Liver (tissue), 9 donors: ENCODE measurements around the gene RHO. TPM values are rescaled to one million over a fixed set of nuclear protein-coding genes. Genes with fewer than 3 reads are reported as not detected.

Experiments used
- DNase-seq: peaks from one replicate; pipeline ENCODE4 v3.0.0-alpha.2; 2017; ENCODE audit warnings: low spot score
- H3K27ac ChIP-seq, 2 donors: one replicate each; pipeline ENCODE4 v1.7.0; 2013; ENCODE audit warnings: inconsistent platforms in 2 of 2, low read length in 2 of 2, control low read depth in 1 of 2, low read depth in 1 of 2, mild to moderate bottlenecking in 1 of 2
- H3K27me3 ChIP-seq, 4 donors: one replicate each; pipeline versions ENCODE4 v1.6.1 to v1.7.0; 2013; ENCODE audit warnings: low read length in 3 of 4, inconsistent platforms in 1 of 4, mild to moderate bottlenecking in 1 of 4, moderate library complexity in 1 of 4; ENCODE audit not compliant: control insufficient read depth in 4 of 4, insufficient read depth in 4 of 4
- H3K36me3 ChIP-seq, 4 donors: one replicate each; pipeline versions ENCODE4 v1.6.1 to v1.7.0; 2013; ENCODE audit warnings: low read length in 3 of 4, mild to moderate bottlenecking in 3 of 4, low read depth in 1 of 4, moderate library complexity in 1 of 4; ENCODE audit not compliant: control insufficient read depth in 4 of 4, insufficient read depth in 3 of 4
- H3K4me1 ChIP-seq, 4 donors: one replicate each; pipeline versions ENCODE4 v1.6.1 to v1.7.0; 2013; ENCODE audit warnings: low read length in 3 of 4, mild to moderate bottlenecking in 3 of 4, moderate library complexity in 1 of 4; ENCODE audit not compliant: control insufficient read depth in 4 of 4, insufficient read depth in 4 of 4
- H3K4me3 ChIP-seq, 3 donors: one replicate each; pipeline versions ENCODE4 v1.6.1 to v1.7.0; 2013; ENCODE audit warnings: low read length in 3 of 3, control low read depth in 1 of 3, low read depth in 1 of 3, mild to moderate bottlenecking in 1 of 3
- H3K9ac ChIP-seq, 2 donors: one replicate each; pipeline ENCODE4 v1.7.0; 2013; ENCODE audit warnings: low read length in 2 of 2, mild to moderate bottlenecking in 2 of 2, moderate library complexity in 2 of 2, control low read depth in 1 of 2, low read depth in 1 of 2
- H3K9me3 ChIP-seq, 4 donors: one replicate each; pipeline versions ENCODE4 v1.6.1 to v1.7.0; 2013; ENCODE audit warnings: low read length in 3 of 4; ENCODE audit not compliant: control insufficient read depth in 4 of 4
- EGR1 ChIP-seq, 2 donors: IDR thresholded peaks; 2 replicates each; pipeline ENCODE4 v1.6.1; 2016 to 2018; ENCODE audit warnings: antibody characterized with exemption in 2 of 2, low read depth in 2 of 2
- FOXA1 ChIP-seq: IDR thresholded peaks from 2 replicates; pipeline ENCODE4 v1.6.1; 2016; ENCODE audit warnings: antibody characterized with exemption
- FOXA2 ChIP-seq: IDR thresholded peaks from 2 replicates; pipeline ENCODE4 v1.6.1; 2016; ENCODE audit warnings: antibody characterized with exemption
- GABPA ChIP-seq, 2 donors: IDR thresholded peaks in 1 of 2; conservative IDR thresholded peaks in 1 of 2; 2 replicates each; pipeline ENCODE4 v1.6.1; 2016; ENCODE audit warnings: antibody characterized with exemption in 2 of 2, mild to moderate bottlenecking in 1 of 2, moderate library complexity in 1 of 2
- HNF4A ChIP-seq, 2 donors: conservative IDR thresholded peaks; 2 replicates each; pipeline ENCODE4 v1.6.1; 2016; ENCODE audit warnings: antibody characterized with exemption in 2 of 2, mild to moderate bottlenecking in 2 of 2
- HNF4G ChIP-seq: IDR thresholded peaks from 2 replicates; pipeline ENCODE4 v1.6.1; 2016; ENCODE audit warnings: antibody characterized with exemption
- JUND ChIP-seq, 2 donors: IDR thresholded peaks; 2 replicates each; pipeline ENCODE4 v1.6.1; 2016; ENCODE audit warnings: antibody characterized with exemption in 2 of 2
- NR2F2 ChIP-seq: IDR thresholded peaks from 2 replicates; pipeline ENCODE4 v1.6.1; 2016; ENCODE audit warnings: antibody characterized with exemption
- RAD21 ChIP-seq, 2 donors: IDR thresholded peaks; 2 replicates each; pipeline ENCODE4 v1.6.1; 2016; ENCODE audit warnings: antibody characterized with exemption in 2 of 2, mild to moderate bottlenecking in 2 of 2
- RXRA ChIP-seq, 2 donors: IDR thresholded peaks; 2 replicates each; pipeline ENCODE4 v1.6.1; 2017 to 2018; ENCODE audit warnings: antibody characterized with exemption in 2 of 2, mild to moderate bottlenecking in 1 of 2
- SP1 ChIP-seq: IDR thresholded peaks from 2 replicates; pipeline ENCODE4 v1.6.1; 2018; ENCODE audit warnings: antibody characterized with exemption, mild to moderate bottlenecking
- TAF1 ChIP-seq: conservative IDR thresholded peaks from 2 replicates; pipeline ENCODE4 v1.6.1; 2016; ENCODE audit warnings: antibody characterized with exemption, mild to moderate bottlenecking
- YY1 ChIP-seq: IDR thresholded peaks from 2 replicates; pipeline ENCODE4 v1.6.1; 2016; ENCODE audit warnings: antibody characterized with exemption, mild to moderate bottlenecking
- WGBS: extraction: QIAGEN DNeasy Blood & Tissue Kit; methylation state at CpG from one replicate; pipeline ENCODE4 v1.1.7; 2013; 5-methylcytosine and 5-hydroxymethylcytosine counted together
- polyA plus RNA-seq, 2 donors: library from polyadenylated mRNA; stranded (reverse) in 1 of 2; unstranded in 1 of 2; fragments of 200-250 nt in 1 of 2; fragments of >200 nt in 1 of 2; fragmentation: Nextera tagmentation in 1 of 2; extraction: Ambion mirVana in 1 of 2; gene quantifications; one replicate each; pipeline versions ENCODE4 v1.2.1 to v1.2.3, GENCODE V29; 2013 to 2015
- total RNA-seq, 2 donors: library from RNA; depleted of rRNA; stranded (reverse); fragments of >200 nt; gene quantifications; one replicate each; pipeline ENCODE4 v1.2.3, GENCODE V29; 2014
- TF ChIP-seq, protein P1 (sequence below): IDR thresholded peaks from 2 replicates; pipeline ENCODE4 v1.6.1; 2016; ENCODE audit warnings: antibody characterized with exemption
- TF ChIP-seq, protein P2 (sequence below): IDR thresholded peaks from 2 replicates; pipeline ENCODE4 v1.6.1; 2016; ENCODE audit warnings: antibody characterized with exemption
- TF ChIP-seq, protein P3 (sequence below): IDR thresholded peaks from 2 replicates; pipeline ENCODE4 v1.6.1; 2016; ENCODE audit warnings: antibody characterized with exemption, mild to moderate bottlenecking
- TF ChIP-seq, protein P4 (sequence below): IDR thresholded peaks from 2 replicates; pipeline ENCODE4 v1.6.1; 2016; ENCODE audit warnings: antibody characterized with exemption
- TF ChIP-seq, protein P5 (sequence below): fragments of 150-350 bp; IDR thresholded peaks from 2 replicates; pipeline ENCODE4 v1.5.1; 2017; ENCODE audit warnings: improper control_type of control experiment, low read depth, low read length; ENCODE audit not compliant: missing input control
- donor health status: healthy.
- donor health status: healthy.
- donor health status: healthy.
- donor health status: healthy.
- donor health status: healthy.

Gene RHO
- total and polyA plus RNA-seq, 4 donors, result not detected

DNA sequence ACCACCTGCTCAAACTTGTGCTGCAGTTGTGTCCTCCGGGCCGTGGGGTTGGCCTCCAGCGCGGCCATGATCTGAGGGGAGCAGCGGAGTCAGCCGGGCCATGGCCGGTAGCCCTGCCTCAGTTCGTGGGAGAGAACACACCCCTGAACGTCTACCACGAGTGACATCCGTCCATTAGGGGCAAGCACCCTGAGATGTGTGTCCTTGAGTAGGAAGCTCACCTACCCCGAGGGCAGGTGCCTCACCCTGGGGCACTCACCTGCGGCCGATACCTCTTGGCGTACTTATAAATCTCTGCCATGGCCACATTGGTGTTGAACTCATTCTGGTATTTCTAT, 27.9 kb downstream of the RHO start:
- peaks cover 0 to 1% (median 0%) of the 10 kb centered on the region in 4 donors for H3K36me3 ChIP-seq
- no peak overlapping the region for H3K9ac ChIP-seq
- H3K27me3 ChIP-seq, result no peaks in the 10 kb centered on the region
- no peak overlapping the region for H3K4me3 ChIP-seq
- no peak for TF ChIP-seq SP1
- TF ChIP-seq, protein P1, sequence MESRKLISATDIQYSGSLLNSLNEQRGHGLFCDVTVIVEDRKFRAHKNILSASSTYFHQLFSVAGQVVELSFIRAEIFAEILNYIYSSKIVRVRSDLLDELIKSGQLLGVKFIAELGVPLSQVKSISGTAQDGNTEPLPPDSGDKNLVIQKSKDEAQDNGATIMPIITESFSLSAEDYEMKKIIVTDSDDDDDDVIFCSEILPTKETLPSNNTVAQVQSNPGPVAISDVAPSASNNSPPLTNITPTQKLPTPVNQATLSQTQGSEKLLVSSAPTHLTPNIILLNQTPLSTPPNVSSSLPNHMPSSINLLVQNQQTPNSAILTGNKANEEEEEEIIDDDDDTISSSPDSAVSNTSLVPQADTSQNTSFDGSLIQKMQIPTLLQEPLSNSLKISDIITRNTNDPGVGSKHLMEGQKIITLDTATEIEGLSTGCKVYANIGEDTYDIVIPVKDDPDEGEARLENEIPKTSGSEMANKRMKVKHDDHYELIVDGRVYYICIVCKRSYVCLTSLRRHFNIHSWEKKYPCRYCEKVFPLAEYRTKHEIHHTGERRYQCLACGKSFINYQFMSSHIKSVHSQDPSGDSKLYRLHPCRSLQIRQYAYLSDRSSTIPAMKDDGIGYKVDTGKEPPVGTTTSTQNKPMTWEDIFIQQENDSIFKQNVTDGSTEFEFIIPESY, result no peak
- TF ChIP-seq RAD21 (IDR thresholded peaks at IDR 0.05), result no peak
- no peak for TF ChIP-seq RXRA (IDR thresholded peaks at IDR 0.05)
- no peak for TF ChIP-seq JUND (IDR thresholded peaks at IDR 0.05)
- no peak for TF ChIP-seq NR2F2
- no peak for TF ChIP-seq GABPA (IDR thresholded peaks at IDR 0.05 in 1 of 2, conservative IDR thresholded peaks at IDR 0.05 in 1 of 2)
- TF ChIP-seq, protein P2, sequence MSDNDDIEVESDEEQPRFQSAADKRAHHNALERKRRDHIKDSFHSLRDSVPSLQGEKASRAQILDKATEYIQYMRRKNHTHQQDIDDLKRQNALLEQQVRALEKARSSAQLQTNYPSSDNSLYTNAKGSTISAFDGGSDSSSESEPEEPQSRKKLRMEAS, result no peak
- TF ChIP-seq, protein P3, sequence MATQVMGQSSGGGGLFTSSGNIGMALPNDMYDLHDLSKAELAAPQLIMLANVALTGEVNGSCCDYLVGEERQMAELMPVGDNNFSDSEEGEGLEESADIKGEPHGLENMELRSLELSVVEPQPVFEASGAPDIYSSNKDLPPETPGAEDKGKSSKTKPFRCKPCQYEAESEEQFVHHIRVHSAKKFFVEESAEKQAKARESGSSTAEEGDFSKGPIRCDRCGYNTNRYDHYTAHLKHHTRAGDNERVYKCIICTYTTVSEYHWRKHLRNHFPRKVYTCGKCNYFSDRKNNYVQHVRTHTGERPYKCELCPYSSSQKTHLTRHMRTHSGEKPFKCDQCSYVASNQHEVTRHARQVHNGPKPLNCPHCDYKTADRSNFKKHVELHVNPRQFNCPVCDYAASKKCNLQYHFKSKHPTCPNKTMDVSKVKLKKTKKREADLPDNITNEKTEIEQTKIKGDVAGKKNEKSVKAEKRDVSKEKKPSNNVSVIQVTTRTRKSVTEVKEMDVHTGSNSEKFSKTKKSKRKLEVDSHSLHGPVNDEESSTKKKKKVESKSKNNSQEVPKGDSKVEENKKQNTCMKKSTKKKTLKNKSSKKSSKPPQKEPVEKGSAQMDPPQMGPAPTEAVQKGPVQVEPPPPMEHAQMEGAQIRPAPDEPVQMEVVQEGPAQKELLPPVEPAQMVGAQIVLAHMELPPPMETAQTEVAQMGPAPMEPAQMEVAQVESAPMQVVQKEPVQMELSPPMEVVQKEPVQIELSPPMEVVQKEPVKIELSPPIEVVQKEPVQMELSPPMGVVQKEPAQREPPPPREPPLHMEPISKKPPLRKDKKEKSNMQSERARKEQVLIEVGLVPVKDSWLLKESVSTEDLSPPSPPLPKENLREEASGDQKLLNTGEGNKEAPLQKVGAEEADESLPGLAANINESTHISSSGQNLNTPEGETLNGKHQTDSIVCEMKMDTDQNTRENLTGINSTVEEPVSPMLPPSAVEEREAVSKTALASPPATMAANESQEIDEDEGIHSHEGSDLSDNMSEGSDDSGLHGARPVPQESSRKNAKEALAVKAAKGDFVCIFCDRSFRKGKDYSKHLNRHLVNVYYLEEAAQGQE, result no peak
- no peak for TF ChIP-seq FOXA2
- TF ChIP-seq TAF1, result no peak
- TF ChIP-seq, protein P4, sequence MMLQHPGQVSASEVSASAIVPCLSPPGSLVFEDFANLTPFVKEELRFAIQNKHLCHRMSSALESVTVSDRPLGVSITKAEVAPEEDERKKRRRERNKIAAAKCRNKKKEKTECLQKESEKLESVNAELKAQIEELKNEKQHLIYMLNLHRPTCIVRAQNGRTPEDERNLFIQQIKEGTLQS, result no peak
- no peak for TF ChIP-seq YY1
- TF ChIP-seq EGR1 (IDR thresholded peaks at IDR 0.05; ENCODE audit: low read depth in 2 of 2), result no peak
- TF ChIP-seq FOXA1, result no peak
- no peak for TF ChIP-seq HNF4G
- no peak for TF ChIP-seq HNF4A (conservative IDR thresholded peaks at IDR 0.05)
- TF ChIP-seq, protein P5, sequence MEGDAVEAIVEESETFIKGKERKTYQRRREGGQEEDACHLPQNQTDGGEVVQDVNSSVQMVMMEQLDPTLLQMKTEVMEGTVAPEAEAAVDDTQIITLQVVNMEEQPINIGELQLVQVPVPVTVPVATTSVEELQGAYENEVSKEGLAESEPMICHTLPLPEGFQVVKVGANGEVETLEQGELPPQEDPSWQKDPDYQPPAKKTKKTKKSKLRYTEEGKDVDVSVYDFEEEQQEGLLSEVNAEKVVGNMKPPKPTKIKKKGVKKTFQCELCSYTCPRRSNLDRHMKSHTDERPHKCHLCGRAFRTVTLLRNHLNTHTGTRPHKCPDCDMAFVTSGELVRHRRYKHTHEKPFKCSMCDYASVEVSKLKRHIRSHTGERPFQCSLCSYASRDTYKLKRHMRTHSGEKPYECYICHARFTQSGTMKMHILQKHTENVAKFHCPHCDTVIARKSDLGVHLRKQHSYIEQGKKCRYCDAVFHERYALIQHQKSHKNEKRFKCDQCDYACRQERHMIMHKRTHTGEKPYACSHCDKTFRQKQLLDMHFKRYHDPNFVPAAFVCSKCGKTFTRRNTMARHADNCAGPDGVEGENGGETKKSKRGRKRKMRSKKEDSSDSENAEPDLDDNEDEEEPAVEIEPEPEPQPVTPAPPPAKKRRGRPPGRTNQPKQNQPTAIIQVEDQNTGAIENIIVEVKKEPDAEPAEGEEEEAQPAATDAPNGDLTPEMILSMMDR, result no peak
- peaks cover 0 to 13% (median 2%) of the 10 kb centered on the region in 4 donors for H3K4me1 ChIP-seq
- H3K27ac ChIP-seq, result no peak overlapping the region
- DNase-seq, result no peak
- 93% methylated on average over 15 of the region's 15 CpGs for WGBS
- H3K9me3 ChIP-seq, result no peaks in the 10 kb centered on the region
